Vagina (tissue), 2 donors: Measurements from ENCODE around the gene SCRN1. TPM values are rescaled to one million over a fixed set of nuclear protein-coding genes. Genes with fewer than 3 reads are reported as not detected.
A peak's percentile ranks its signal among the peaks of the same experiment; 100 is the strongest.

Experiments used
- DNase-seq, 2 donors: peaks; one replicate each; pipeline ENCODE4 v3.0.0-alpha.2; 2017; ENCODE audit errors: extremely low spot score in 2 of 2
- H3K27ac ChIP-seq: fragments of 200-600 bp; sonication (generic); one replicate; pipeline ENCODE4 v1.5.1; 2019
- H3K27me3 ChIP-seq: fragments of 200-600 bp; sonication (generic); one replicate; pipeline ENCODE4 v1.5.1; 2019
- H3K36me3 ChIP-seq, 2 donors: fragments of 200-600 bp; sonication (generic); one replicate each; pipeline ENCODE4 v1.5.1; 2017 to 2019
- H3K4me1 ChIP-seq: fragments of 200-600 bp; sonication (generic); one replicate; pipeline ENCODE4 v1.5.1; 2019
- H3K4me3 ChIP-seq, 2 donors: fragments of 200-600 bp; sonication (generic); 1 replicate in 1 of 2; 2 replicates in 1 of 2; pipeline ENCODE4 v1.5.1; 2016 to 2019
- H3K9me3 ChIP-seq: fragments of 200-600 bp; sonication (generic); one replicate; pipeline ENCODE4 v1.5.1; 2019
- CTCF ChIP-seq, 3 experiments: fragments of 450-650 bp in 2 of 3; fragments of 200-600 bp in 1 of 3; sonication (generic) in 1 of 3; IDR thresholded peaks; one replicate each; pipeline ENCODE4 v1.5.1; 2017 to 2019; ENCODE audit warnings: antibody characterized with exemption in 3 of 3, mild to moderate bottlenecking in 2 of 3, moderate library complexity in 2 of 3
- POLR2A ChIP-seq, 2 donors: fragments of 450-650 bp; IDR thresholded peaks; one replicate each; pipeline ENCODE4 v1.6.1; 2017; ENCODE audit warnings: antibody characterized with exemption in 2 of 2, mild to moderate bottlenecking in 2 of 2, moderate library complexity in 2 of 2
- POLR2AphosphoS5 ChIP-seq, 2 donors: sonication (generic); formaldehyde crosslinking; IDR thresholded peaks; one replicate each; pipeline ENCODE4 v1.9.0; 2017; ENCODE audit warnings: antibody characterized with exemption in 2 of 2, mild to moderate bottlenecking in 2 of 2, low read depth in 1 of 2; ENCODE audit not compliant: insufficient read depth in 1 of 2
- intact Hi-C: fragments of 100-400 bp; cut with DNase I; formaldehyde crosslinking; loops from one replicate; pipeline ENCODE4 v1.15.1; 2023
- total RNA-seq: library from RNA; depleted of rRNA; stranded (reverse); fragments of >200 nt; gene quantifications from one replicate; pipeline ENCODE4 v1.2.3, GENCODE V29; 2016

The SCRN1 gene
- total RNA-seq, 1 donor from 2014 or later = 40.8 TPM

DNA sequence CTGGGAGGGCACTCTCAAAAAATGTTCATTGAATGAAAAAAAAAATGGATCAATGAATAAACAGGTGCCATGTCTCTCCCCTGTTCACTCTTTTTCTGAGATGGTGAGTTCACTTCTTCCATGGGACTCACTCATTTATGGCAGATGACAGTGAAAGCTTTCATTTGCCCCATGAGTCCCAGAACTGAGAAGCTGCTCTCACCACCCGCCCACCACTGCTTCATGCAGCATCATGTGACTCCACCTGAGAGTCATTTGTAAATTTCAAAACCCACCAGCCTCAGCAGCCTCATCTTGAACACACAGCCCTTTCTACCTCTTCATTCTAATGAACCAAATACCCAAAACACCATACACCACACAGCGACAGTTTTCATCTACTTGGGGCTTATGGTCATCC, 64.9 kb downstream of the SCRN1 start:
- H3K27ac ChIP-seq = no peak overlapping the region
- peak in 1 of 2 donors; percentile 44 for DNase-seq
- no peaks in the 10 kb centered on the region for H3K4me1 ChIP-seq
- peaks cover 0 to 20% of the 10 kb centered on the region in 2 donors for H3K36me3 ChIP-seq
- intact Hi-C loops = no loop called here
- H3K4me3 ChIP-seq = no peak overlapping the region
- H3K27me3 ChIP-seq = no peaks in the 10 kb centered on the region
- TF ChIP-seq POLR2A (IDR thresholded peaks at IDR 0.05) = no peak
- TF ChIP-seq POLR2AphosphoS5 (IDR thresholded peaks at IDR 0.05; ENCODE audit: insufficient read depth in 1 of 2, low read depth in 1 of 2) = no peak
- TF ChIP-seq CTCF (IDR thresholded peaks at IDR 0.05) = no peak
- no peaks in the 10 kb centered on the region for H3K9me3 ChIP-seq

DNA sequence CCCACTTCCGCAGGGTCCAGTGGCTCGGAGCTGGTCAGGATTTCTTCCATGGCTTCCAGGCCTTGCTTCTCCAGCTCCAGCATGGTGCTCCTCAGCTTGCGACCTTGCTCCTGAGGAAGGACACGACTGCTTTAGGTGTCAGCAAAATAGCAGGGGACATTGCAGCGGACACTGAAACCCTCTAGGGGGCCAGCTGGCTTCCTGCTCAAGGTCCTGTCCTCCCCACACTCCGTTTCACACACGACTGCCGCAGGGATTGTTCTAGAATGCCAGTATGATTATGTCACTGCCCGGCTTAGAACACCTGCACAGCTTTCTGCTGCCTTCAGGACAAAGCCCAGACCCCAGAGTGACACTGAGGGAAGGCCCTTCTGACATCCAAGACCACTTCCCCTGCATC, 65.6 kb downstream of the SCRN1 start:
- no peaks in the 10 kb centered on the region for H3K27me3 ChIP-seq
- DNase-seq = no peak
- intact Hi-C loops = no loop called here
- H3K4me3 ChIP-seq = no peak overlapping the region
- TF ChIP-seq POLR2AphosphoS5 (IDR thresholded peaks at IDR 0.05; ENCODE audit: insufficient read depth in 1 of 2, low read depth in 1 of 2) (no peak), POLR2A (IDR thresholded peaks at IDR 0.05) (no peak), CTCF (IDR thresholded peaks at IDR 0.05) (no peak)
- H3K9me3 ChIP-seq = no peaks in the 10 kb centered on the region
- H3K36me3 ChIP-seq = peaks cover 0 to 20% of the 10 kb centered on the region in 2 donors
- no peak overlapping the region for H3K27ac ChIP-seq
- no peaks in the 10 kb centered on the region for H3K4me1 ChIP-seq

- peak in 1 of 2 donors; percentile 74 for DNase-seq
- Histone ChIP-seq H3K9me3 (no peaks in the 10 kb centered on the region), H3K27me3 (no peaks in the 10 kb centered on the region), H3K27ac (no peak overlapping the region), H3K4me1 (no peaks in the 10 kb centered on the region), H3K4me3 (no peak overlapping the region), H3K36me3 (peaks cover 0 to 20% of the 10 kb centered on the region in 2 donors)
- TF ChIP-seq POLR2A (IDR thresholded peaks at IDR 0.05) = no peak
- TF ChIP-seq CTCF (IDR thresholded peaks at IDR 0.05) = no peak
- no peak for TF ChIP-seq POLR2AphosphoS5 (IDR thresholded peaks at IDR 0.05; ENCODE audit: insufficient read depth in 1 of 2, low read depth in 1 of 2)
- intact Hi-C loops = no loop called here
These were observed 66.5 kb downstream of the SCRN1 start for GRCh38 chr7:29922921-29923700.

- Histone ChIP-seq H3K4me3 (no peak overlapping the region), H3K36me3 (peaks cover 0 to 20% of the 10 kb centered on the region in 2 donors), H3K27me3 (no peaks in the 10 kb centered on the region), H3K9me3 (no peaks in the 10 kb centered on the region), H3K4me1 (no peaks in the 10 kb centered on the region), H3K27ac (no peak overlapping the region)
- intact Hi-C loops = no loop called here
- TF ChIP-seq POLR2AphosphoS5 (IDR thresholded peaks at IDR 0.05; ENCODE audit: insufficient read depth in 1 of 2, low read depth in 1 of 2) (no peak), CTCF (IDR thresholded peaks at IDR 0.05) (peak in 2 of 3 experiments; percentile 40 to 64), POLR2A (IDR thresholded peaks at IDR 0.05) (no peak)
- DNase-seq = no peak
These were observed 68.1 kb downstream of the SCRN1 start for GRCh38 chr7:29921404-29922010.

DNA sequence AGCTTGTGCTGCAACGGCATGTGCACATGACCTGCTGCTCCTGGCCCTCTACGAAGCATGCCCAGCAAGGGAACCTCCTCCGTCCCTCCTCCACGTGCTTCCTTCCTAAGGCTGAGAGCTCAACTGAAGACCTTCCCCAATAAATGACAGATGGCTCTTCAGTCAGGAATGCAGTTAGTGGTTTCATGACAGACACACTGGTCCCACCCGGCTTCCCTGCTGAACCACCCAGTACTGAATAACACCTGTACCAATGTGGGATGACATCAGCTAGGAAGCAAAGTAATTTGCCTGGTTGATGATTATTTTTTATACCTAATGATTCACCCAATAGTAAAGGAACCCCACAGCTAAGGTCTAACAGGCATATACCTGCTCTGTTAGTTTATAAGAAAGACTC, 69.1 kb downstream of the SCRN1 start:
- H3K9me3 ChIP-seq = no peaks in the 10 kb centered on the region
- DNase-seq = peak in 1 of 2 donors; percentile 16
- H3K4me1 ChIP-seq = no peaks in the 10 kb centered on the region
- peaks cover 0 to 20% of the 10 kb centered on the region in 2 donors for H3K36me3 ChIP-seq
- intact Hi-C loops = no loop called here
- H3K27ac ChIP-seq = no peak overlapping the region
- no peak overlapping the region for H3K4me3 ChIP-seq
- no peaks in the 10 kb centered on the region for H3K27me3 ChIP-seq
- TF ChIP-seq POLR2A (IDR thresholded peaks at IDR 0.05) (no peak), POLR2AphosphoS5 (IDR thresholded peaks at IDR 0.05; ENCODE audit: insufficient read depth in 1 of 2, low read depth in 1 of 2) (no peak), CTCF (IDR thresholded peaks at IDR 0.05) (no peak)
